GM21723 (cell line): ENCODE data around the gene GBA2.

Experiments
- ATAC-seq: cut with Tn5 transposase; IDR thresholded peaks from one replicate; pipeline ENCODE4 v1.9.1; 2021; ENCODE audit warnings: mild to moderate bottlenecking, moderate library complexity; ENCODE audit not compliant: unreplicated experiment

Gene GBA2

DNA sequence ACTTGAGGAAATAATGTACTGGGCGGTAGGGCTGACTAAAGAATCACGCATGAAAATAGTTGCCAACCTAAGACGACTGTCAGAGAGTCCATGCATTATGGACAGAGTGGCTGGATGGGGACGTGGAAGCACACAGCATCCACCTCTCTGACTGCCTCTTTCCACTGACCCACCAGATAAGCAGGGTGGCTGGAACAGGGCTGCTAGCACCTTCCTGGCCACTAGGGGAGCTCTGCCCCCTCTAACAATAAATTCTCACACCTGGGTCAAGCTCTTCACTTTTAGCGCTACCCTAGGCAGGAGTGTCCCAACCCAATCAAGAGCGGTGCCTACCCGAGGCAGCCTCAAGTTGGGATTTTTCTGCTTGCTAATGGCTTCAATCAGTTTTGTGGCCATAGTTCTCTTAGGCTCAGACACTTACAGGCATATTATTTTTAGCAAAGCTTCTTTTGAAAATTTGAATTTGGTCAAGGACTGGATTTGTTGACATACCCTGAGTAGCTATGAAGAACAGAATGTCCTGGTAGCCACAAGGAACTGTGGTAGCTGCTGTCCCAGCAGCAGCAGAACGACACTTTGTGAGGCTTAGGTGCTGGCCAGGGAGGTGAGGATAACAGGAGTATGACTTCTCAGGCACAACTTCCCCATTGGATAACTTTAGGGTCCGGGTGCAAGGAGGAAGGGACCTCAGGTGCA lies 52.4 kb downstream of the GBA2 start:
- ATAC-seq: peak; percentile 79

DNA sequence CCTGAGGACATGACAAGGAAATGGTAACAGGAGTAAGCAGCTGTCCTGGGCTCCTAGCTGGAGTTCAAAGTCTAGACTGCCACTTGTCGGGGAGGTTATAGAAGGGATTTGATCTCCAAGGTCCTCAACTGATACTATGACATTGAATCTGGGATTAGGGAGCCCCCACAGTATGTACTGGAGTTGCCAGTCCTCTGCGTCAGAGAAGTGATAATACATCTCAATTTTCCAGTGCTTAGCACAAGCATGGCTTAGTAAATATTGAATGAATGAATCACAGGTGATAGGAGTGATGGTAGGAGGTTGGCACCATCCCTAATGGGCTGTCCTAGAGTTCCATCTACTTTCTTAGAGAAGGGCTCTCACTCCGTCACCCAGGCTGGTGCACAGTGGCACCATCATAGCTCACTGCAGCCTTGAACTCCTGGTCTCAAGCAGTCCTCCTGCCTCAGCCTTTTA lies 53.1 kb downstream of the GBA2 start:
- ATAC-seq: no peak

GRCh38 chr9:35691757-35692301 lies 57.2 kb downstream of the GBA2 start:
- no peak for ATAC-seq

- ATAC-seq: no peak
These were observed 57.7 kb downstream of the GBA2 start for GRCh38 chr9:35691334-35691650.

GRCh38 chr9:35690614-35691333 lies 58.3 kb downstream of the GBA2 start:
- ATAC-seq: no peak

GRCh38 chr9:35690294-35690613 lies 58.8 kb downstream of the GBA2 start:
- no peak for ATAC-seq

DNA sequence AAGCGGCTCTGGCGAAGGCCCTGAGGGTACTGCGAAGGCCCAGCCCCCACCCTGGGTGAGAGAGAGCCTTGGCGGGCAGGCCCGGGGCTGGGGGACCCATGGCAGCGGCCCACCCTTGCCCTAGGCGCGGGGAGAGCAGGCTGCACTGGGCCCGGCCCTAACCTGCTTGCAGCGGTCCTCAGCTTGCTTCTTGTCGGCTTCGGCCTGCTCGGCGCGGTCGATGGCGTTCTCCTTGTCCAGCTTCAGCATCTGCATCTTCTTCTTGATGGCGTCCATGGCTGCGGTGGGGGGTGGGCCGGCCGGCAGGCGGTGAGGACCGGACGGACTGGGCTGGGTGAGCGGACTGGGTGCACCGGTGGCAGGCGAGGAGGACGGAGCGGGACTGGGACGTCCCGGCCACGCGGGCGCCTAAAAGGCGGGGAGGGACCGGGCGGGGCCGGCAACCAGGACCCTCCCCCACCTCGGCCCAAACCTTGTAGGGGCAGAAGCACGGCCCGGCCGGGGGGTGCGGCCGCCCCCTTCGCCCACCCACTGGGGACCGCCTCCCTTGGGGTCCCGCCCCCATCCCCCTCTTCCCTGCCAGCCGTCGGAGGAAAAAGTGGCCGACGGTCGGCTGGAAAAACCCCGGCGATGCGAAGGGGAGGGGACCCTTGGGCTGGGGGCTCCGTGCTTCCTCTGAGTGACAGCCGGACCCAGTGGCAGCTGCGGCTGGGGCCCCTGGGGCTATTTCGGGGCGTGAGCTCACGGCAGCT lies 59.3 kb downstream of the GBA2 start, which contains the start of gene TPM2:
TPM2 (minus strand) TSS at position 384 of the 752 bp plus-strand sequence; CDS start at position 276, 108 bp downstream.
- ATAC-seq: no peak

DNA sequence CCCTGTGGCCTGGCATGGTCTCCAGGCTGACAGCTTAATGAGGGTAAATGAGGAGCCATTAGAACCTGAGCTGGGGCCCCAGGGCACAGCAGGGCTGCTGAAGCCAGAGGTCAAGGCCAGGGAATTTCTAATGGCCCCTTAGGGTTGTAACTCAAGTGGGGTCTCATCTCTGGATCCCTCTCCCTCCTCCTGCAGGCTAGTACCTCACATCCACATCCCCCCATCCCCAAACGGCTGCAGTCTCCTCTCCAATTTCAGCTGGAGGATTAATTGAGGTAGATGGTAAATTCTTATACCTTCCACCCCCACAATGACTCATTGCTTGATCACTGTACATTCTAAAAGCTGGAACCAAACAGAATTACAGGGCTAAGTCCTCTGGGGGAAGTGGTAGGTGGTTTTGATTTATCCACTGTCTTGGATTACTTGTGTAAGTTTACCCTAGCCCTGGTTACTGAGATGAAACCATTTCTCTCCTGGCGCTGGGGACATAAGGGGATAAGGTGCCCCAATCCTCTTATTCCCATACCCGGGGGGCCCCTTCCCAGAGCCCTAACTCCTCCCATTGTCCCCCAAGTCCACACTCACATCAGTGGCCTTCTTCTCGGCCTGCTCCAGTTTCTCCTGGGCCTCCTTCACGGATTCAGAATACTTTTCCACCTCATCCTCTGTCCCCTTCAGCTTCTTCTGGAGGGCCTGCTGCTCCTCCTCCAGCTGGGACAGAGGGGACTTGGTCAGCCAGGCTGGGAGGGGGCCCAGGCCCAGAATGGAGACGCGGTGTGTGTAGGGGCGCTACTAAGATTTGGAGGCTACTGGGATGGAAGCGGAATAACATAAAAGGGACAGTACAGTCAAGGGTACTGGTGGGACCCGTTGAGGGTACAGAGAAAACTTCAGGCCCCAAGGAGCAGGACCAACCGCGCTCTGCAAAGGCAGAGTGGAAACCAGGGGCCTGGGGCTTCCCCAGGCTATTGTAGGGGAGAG lies 60.2 kb downstream of the GBA2 start:
- no peak for ATAC-seq

DNA sequence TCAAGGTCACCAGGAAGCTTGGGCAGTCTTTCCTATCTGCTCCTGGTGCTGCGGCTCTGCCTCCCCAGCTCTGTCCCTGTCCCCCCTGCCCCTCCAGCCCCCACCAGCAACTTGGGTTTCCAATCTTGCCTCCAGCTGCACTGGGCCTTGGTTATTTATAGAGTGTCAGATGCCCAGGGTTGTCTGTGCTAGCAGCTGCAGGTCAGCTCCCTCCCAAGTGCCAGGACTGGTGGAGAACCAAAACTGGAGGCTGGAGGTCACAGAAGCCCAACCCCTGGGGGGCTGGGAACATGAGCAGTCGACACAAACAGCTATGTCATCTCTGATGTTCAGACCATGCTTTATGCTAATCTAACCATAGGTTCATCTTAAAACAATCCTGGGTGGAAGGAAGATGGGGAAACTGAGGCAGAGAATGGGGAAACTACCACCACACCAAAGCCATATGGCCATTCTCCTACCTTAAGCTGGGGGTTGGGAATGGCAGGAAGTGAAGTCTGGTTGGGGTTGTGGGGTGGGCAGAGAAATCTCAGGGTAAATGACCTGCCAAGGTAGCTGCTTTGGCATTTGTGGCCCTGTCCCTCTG lies 61.0 kb downstream of the GBA2 start:
- no peak for ATAC-seq

GRCh38 chr9:35687306-35687705 lies 61.7 kb downstream of the GBA2 start:
- no peak for ATAC-seq
